Thyroid gland (tissue), 4 donors: Measurements from ENCODE around the gene CADPS. TPM values are rescaled to one million over a fixed set of nuclear protein-coding genes. Genes with fewer than 3 reads are reported as not detected.

ENCODE experiments used
- DNase-seq, 2 donors: peaks; one replicate each; pipeline ENCODE4 v3.0.0-alpha.2; 2019
- H3K27ac ChIP-seq, 3 donors: fragments of 200-600 bp; sonication (generic); 1 replicate in 2 of 3; 2 replicates in 1 of 3; pipeline ENCODE4 v1.5.1; 2016 to 2019; ENCODE audit warnings: mild to moderate bottlenecking in 1 of 3, moderate library complexity in 1 of 3
- H3K27me3 ChIP-seq: fragments of 200-600 bp; sonication (generic); one replicate; pipeline ENCODE4 v1.5.1; 2019
- H3K36me3 ChIP-seq, 2 donors: fragments of 200-600 bp; sonication (generic); one replicate each; pipeline ENCODE4 v1.5.1; 2016 to 2019
- H3K4me1 ChIP-seq, 2 donors: fragments of 200-600 bp; sonication (generic); one replicate each; pipeline ENCODE4 v1.5.1; 2017 to 2019
- H3K4me3 ChIP-seq, 3 donors: fragments of 200-600 bp; sonication (generic); replicated peaks in 1 of 3; 1 replicate in 2 of 3; 2 replicates in 1 of 3; pipeline ENCODE4 v1.5.1; 2016; ENCODE audit warnings: mild to moderate bottlenecking in 1 of 3
- H3K9me3 ChIP-seq: fragments of 200-600 bp; sonication (generic); one replicate; pipeline ENCODE4 v1.5.1; 2017
- POLR2A ChIP-seq, 2 donors: fragments of 450-650 bp; IDR thresholded peaks; one replicate each; pipeline ENCODE4 v1.6.1; 2017; ENCODE audit warnings: antibody characterized with exemption in 2 of 2, mild to moderate bottlenecking in 2 of 2, moderate library complexity in 1 of 2
- WGBS, 2 donors: methylation state at CpG; one replicate each; pipeline ENCODE4 v1.1.5; 2017; 5-methylcytosine and 5-hydroxymethylcytosine counted together
- intact Hi-C: fragments of 100-400 bp; cut with DNase I; formaldehyde crosslinking; loops from one replicate; pipeline ENCODE4 v1.15.1; 2023
- small RNA-seq: library from RNA; depleted of rRNA; stranded (forward); fragments of <200 nt; gene quantifications from one replicate; pipeline ENCODE3, GENCODE V24; 2016
- total RNA-seq, 4 donors: library from RNA; depleted of rRNA; stranded (reverse); fragments of >200 nt; gene quantifications; one replicate each; pipeline ENCODE4 v1.2.3, GENCODE V29; 2016
- TF ChIP-seq, protein P1 (sequence below), 6 experiments: fragments of 200-600 bp in 3 of 6; fragments of 450-650 bp in 3 of 6; sonication (generic) in 3 of 6; IDR thresholded peaks; one replicate each; pipeline ENCODE4 v1.5.1; 2016 to 2019; ENCODE audit warnings: antibody characterized with exemption in 6 of 6, mild to moderate bottlenecking in 2 of 6, inconsistent platforms in 1 of 6, moderate library complexity in 1 of 6

Gene CADPS
- total RNA-seq, 4 donors from 2014 or later: 1.6 to 9.5 TPM; not detected in 2

DNA sequence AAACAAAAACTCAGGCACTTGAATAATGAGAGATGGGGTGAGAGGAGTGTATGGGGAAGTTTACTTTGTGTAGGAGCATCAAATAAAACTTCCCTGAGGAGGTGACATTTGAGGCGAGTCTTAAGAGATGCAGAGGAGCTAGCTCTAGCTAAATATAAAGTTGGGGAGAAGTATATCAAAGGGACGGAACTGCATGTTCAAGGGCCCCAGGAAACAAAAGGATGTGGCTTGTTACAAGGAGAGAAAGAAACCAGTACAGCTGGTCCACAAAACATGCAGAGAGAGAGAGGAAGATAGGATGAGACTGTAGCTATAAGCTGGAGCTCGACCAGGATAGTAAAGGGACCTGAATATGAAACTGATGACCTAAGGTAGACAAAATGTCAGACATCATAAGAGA, 519.5 kb downstream of the CADPS start:
- Histone ChIP-seq H3K27ac (no peak overlapping the region), H3K27me3 (no peaks in the 10 kb centered on the region), H3K36me3 (no peaks in the 10 kb centered on the region), H3K4me3 (no peak overlapping the region), H3K4me1 (no peaks in the 10 kb centered on the region), H3K9me3 (no peaks in the 10 kb centered on the region)
- TF ChIP-seq POLR2A (IDR thresholded peaks at IDR 0.05): no peak
- TF ChIP-seq, protein P1, sequence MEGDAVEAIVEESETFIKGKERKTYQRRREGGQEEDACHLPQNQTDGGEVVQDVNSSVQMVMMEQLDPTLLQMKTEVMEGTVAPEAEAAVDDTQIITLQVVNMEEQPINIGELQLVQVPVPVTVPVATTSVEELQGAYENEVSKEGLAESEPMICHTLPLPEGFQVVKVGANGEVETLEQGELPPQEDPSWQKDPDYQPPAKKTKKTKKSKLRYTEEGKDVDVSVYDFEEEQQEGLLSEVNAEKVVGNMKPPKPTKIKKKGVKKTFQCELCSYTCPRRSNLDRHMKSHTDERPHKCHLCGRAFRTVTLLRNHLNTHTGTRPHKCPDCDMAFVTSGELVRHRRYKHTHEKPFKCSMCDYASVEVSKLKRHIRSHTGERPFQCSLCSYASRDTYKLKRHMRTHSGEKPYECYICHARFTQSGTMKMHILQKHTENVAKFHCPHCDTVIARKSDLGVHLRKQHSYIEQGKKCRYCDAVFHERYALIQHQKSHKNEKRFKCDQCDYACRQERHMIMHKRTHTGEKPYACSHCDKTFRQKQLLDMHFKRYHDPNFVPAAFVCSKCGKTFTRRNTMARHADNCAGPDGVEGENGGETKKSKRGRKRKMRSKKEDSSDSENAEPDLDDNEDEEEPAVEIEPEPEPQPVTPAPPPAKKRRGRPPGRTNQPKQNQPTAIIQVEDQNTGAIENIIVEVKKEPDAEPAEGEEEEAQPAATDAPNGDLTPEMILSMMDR (IDR thresholded peaks at IDR 0.05): no peak
- 63 to 69% methylated on average over 3 of the region's 3 CpGs for WGBS, 2 donors
- DNase-seq: no peak
- intact Hi-C loops: no loop called here

Small RNA genes lying within 50 kb of the gene (small RNA-seq; reads per million reads assigned to genes)
- not detected for gene RN7SL863P
- gene RNU6-139P: not detected
